ENCODE data around the gene MRPL22.

The MRPL22 gene

DNA sequence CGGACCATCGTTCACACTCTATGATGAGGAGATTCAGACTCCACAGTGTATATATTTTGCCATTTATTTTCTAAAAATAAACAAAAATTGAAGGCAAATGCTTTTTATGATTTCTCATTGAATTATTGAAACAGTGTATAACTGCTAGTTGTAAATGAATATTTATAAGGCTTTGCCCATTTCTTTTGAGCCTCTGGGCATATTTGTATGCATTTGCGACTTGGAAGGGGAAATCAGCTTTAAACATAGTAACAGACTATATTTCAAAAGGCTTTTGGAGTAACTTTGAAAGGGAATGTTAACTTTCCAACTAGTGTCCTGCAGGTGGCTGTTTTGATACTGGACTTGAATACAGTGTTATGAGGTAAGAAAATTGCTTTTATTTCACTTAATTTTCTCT is 26.0 kb downstream of the MRPL22 start:
- TF ChIP-seq SIN3A (IDR thresholded peaks at IDR 0.05; ENCODE audit: borderline replicate concordance, insufficient read depth, low read length) = no peak
- TF ChIP-seq, protein P1, sequence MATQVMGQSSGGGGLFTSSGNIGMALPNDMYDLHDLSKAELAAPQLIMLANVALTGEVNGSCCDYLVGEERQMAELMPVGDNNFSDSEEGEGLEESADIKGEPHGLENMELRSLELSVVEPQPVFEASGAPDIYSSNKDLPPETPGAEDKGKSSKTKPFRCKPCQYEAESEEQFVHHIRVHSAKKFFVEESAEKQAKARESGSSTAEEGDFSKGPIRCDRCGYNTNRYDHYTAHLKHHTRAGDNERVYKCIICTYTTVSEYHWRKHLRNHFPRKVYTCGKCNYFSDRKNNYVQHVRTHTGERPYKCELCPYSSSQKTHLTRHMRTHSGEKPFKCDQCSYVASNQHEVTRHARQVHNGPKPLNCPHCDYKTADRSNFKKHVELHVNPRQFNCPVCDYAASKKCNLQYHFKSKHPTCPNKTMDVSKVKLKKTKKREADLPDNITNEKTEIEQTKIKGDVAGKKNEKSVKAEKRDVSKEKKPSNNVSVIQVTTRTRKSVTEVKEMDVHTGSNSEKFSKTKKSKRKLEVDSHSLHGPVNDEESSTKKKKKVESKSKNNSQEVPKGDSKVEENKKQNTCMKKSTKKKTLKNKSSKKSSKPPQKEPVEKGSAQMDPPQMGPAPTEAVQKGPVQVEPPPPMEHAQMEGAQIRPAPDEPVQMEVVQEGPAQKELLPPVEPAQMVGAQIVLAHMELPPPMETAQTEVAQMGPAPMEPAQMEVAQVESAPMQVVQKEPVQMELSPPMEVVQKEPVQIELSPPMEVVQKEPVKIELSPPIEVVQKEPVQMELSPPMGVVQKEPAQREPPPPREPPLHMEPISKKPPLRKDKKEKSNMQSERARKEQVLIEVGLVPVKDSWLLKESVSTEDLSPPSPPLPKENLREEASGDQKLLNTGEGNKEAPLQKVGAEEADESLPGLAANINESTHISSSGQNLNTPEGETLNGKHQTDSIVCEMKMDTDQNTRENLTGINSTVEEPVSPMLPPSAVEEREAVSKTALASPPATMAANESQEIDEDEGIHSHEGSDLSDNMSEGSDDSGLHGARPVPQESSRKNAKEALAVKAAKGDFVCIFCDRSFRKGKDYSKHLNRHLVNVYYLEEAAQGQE (IDR thresholded peaks at IDR 0.05; ENCODE audit: insufficient read depth in 1 of 2, low read depth in 2 of 2, low read length in 2 of 2) = no peak
- no peak for TF ChIP-seq POLR2AphosphoS5 (IDR thresholded peaks at IDR 0.05; ENCODE audit: low read depth, low read length)
- TF ChIP-seq TAF1 (IDR thresholded peaks at IDR 0.05; ENCODE audit: borderline replicate concordance, insufficient read depth, low read length) = no peak
- TF ChIP-seq FOXP2 (optimal IDR thresholded peaks at IDR 0.05; ENCODE audit: borderline replicate concordance, extremely low read depth, extremely low read length, insufficient read depth) = no peak

DNA sequence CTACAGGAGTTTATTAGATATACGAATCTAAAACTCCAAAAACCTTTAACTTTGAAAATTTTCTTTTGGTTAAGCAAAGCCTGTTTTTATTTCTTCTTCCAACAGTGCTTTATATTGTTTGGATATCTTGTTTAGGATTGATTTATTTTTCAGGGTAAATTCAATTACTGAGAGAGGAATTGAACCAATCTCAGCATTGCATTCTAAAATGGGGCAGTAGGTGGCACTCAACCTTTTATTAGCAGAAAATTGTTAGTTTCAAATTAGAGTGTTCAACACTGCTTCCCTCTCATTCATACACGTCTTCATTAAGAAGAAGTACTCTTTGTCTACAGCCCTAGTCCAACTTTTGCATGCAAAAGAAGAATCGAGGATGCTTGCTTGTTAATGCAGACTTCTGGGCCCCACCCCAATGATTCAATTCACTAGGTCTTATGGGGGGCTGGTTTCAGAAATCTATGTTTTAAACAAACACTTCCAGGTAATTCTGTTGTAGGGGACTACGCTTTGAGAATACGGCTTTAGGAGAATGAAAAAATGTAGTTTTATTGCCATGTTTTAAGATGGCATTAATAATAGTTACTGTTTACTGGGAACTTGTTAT is 26.6 kb downstream of the MRPL22 start:
- TF ChIP-seq SIN3A (IDR thresholded peaks at IDR 0.05; ENCODE audit: borderline replicate concordance, insufficient read depth, low read length) (no peak), FOXP2 (optimal IDR thresholded peaks at IDR 0.05; ENCODE audit: borderline replicate concordance, extremely low read depth, extremely low read length, insufficient read depth) (no peak), TAF1 (IDR thresholded peaks at IDR 0.05; ENCODE audit: borderline replicate concordance, insufficient read depth, low read length) (no peak), POLR2AphosphoS5 (IDR thresholded peaks at IDR 0.05; ENCODE audit: low read depth, low read length) (no peak)
- TF ChIP-seq, protein P1 (IDR thresholded peaks at IDR 0.05; ENCODE audit: insufficient read depth in 1 of 2, low read depth in 2 of 2, low read length in 2 of 2) = no peak

DNA sequence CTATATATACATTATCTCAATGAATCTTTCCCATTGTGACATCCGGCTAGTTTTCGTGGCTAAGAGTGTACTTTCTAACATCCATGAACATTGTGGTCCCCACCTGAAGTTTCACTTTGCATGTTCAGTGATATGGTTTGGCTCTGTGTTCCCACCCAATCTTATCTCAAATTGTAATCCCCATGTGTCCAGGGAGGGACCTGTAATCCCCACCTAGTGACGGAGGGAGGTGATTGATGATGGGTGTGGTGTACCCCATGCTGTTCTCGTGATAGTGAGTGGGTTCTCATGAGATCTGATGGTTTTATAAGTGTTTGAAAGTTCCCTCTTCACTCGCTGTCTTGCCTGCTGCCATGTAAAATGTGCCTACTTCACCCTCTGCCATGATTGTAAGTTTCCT is 28.1 kb downstream of the MRPL22 start:
- TF ChIP-seq TAF1 (IDR thresholded peaks at IDR 0.05; ENCODE audit: borderline replicate concordance, insufficient read depth, low read length) = no peak
- TF ChIP-seq SIN3A (IDR thresholded peaks at IDR 0.05; ENCODE audit: borderline replicate concordance, insufficient read depth, low read length) = no peak
- no peak for TF ChIP-seq FOXP2 (optimal IDR thresholded peaks at IDR 0.05; ENCODE audit: borderline replicate concordance, extremely low read depth, extremely low read length, insufficient read depth)
- TF ChIP-seq, protein P1 (IDR thresholded peaks at IDR 0.05; ENCODE audit: insufficient read depth in 1 of 2, low read depth in 2 of 2, low read length in 2 of 2) = no peak
- no peak for TF ChIP-seq POLR2AphosphoS5 (IDR thresholded peaks at IDR 0.05; ENCODE audit: low read depth, low read length)

DNA sequence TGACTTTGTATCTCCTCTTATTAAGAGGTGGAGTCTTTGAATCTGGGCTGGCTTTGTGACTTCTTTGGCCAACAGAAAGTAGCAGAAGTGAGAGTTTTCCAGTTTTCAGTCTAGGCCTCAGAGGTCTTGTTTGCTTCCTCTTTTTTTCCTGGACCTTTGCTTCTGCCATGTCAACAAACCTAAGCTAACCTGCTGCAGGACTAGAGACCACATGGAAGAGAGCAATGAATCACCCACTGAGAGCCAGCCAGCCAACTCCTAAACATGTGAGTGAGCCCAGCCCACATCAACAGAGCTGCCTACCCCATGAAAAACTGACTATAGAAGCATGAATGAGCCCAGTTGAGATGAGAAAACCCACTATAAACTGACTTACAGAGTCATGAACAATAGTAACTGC is 29.9 kb downstream of the MRPL22 start:
- TF ChIP-seq TAF1 (IDR thresholded peaks at IDR 0.05; ENCODE audit: borderline replicate concordance, insufficient read depth, low read length) (no peak), SIN3A (IDR thresholded peaks at IDR 0.05; ENCODE audit: borderline replicate concordance, insufficient read depth, low read length) (no peak), POLR2AphosphoS5 (IDR thresholded peaks at IDR 0.05; ENCODE audit: low read depth, low read length) (no peak), FOXP2 (optimal IDR thresholded peaks at IDR 0.05; ENCODE audit: borderline replicate concordance, extremely low read depth, extremely low read length, insufficient read depth) (no peak)
- TF ChIP-seq, protein P1 (IDR thresholded peaks at IDR 0.05; ENCODE audit: insufficient read depth in 1 of 2, low read depth in 2 of 2, low read length in 2 of 2) = no peak

Measured in PFSK-1 (cell line).